Measurements from ENCODE around the gene FOXA2.

The FOXA2 gene

DNA sequence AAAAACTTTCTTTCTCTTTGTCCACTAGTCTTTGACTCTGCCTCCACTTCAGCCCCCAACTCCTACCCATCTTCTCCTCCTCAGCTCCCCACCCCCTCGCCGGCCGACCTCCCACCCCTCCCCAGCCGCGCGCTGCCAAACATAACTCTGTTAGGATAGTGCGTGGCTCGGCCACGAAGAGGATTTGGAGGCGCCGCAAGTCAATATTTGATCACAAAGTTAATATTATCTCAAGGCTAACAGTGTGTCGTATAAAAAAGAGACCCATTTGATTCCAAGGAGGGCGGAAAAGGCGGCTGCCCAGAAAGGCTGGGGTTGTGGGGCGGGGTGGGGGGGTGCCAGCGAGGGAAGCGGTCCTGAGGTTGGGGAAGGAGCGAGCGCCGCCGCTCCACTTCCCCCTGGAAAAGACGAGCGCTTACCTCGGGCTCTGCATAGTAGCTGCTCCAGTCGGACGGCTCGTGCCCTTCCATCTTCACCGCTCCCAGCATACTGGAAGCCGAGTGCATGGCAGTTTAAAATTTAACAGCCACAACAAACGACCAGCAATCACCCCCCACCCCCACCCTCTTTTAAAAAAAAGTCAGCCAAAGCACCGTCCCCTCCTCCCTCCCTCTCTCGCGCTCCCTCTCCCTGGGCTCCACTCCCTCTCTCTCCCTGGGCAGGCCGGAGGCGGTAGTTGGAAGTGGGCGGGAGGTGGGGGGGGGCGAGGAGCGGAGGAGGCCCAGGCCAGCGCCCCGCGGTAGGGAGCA lies 425 bp downstream of the FOXA2 start:
- no peak for DNase-seq (ENCODE audit: low read depth in 2 of 2)

DNA sequence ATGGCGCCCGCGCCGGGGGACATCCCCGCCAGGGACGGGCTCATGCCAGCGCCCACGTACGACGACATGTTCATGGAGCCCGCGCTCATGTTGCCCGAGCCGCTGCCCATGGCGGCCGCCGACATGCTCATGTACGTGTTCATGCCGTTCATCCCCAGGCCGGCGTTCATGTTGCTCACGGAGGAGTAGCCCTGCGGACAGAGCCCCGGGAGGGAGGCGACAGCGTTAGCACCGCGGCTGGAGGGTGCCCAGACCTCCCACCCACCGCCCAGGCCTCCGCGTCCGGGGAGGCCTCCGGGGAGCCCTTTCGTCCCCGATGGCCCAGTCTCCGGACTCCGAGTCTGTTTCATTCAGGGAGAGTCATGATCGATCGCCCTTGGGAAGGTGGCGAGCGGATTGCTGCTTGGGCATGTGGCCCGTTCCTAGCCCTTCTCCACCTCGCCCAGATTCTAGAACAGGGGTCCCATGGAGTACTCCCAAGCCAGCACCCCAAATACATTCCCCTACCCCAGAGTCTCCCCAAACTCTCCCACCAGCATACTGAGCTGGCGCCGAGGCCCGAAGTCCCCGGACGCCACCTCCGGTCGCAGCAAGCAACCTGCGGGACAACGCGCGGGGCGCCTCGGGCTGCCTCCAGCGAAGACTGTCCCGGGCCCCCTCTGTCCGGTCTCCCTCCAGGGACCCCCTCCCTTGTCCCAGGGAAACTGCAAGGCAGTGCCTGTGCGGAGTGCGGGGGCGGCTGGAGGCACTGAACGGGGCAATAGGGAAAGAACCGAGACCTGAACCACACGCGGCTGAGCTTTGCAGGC lies 1.2 kb downstream of the FOXA2 start:
- DNase-seq (ENCODE audit: low read depth in 2 of 2), result no peak

DNA sequence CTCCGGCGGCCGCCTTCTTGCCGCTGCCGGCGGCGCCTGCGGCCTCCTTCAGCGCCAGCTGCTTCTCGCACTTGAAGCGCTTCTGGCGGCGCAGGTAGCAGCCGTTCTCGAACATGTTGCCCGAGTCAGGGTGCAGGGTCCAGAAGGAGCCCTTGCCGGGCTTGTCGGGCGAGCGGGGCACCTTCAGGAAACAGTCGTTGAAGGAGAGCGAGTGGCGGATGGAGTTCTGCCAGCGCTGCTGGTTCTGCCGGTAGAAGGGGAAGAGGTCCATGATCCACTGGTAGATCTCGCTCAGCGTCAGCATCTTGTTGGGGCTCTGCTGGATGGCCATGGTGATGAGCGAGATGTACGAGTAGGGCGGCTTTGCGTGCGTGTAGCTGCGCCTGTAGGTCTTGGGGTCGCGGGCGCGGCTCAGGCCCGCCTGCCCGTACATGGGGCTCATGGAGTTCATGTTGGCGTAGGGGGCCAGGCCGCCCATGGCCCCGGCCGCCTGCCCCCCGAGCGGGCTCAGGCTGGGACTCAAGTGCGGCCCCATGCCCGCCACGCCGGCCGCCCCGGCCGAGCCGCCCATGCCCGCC lies 1.9 kb downstream of the FOXA2 start:
- no peak for DNase-seq (ENCODE audit: low read depth in 2 of 2)

DNA sequence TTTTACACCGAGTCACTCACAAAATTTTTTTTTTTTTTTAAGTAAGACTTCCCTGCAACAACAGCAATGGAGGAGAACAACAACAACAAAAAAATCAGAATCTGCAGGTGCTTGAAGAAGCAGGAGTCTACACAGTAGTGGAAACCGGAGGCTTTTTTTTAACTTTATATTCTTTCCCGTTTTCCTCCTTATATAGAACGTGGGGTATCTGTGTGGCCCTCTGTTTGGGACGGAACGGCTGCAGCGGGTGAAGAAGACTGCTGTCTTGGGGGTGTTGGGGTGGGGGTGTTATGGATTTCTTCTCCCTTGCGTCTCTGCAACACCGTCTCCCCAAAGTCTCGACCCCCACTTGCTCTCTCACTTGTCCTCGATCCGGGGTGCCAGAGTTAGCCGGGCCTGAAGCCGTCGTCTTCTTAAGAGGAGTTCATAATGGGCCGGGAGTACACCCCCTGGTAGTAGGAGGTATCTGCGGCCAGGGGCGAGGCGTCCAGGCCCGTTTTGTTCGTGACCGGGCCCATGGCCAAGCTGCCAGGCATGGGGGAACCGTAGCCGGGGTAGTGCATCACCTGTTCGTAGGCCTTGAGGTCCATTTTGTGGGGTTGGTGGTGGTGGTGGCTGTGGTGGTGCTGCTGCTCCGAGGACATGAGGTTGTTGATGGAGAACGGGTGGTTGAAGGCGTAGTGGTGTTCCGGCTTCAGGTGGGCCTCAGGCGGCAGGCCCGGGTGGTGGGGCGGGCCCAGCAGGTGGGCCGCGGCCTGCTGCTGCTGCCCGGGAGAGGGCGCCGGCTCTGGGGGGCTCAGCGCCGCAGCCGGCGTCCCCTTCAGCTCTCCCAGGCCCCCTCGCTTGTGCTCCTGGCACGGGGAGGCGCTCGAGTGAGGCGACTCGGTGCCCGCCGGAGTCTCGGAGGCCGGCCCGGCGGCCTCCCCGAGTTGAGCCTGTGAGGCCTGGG lies 2.7 kb downstream of the FOXA2 start:
- DNase-seq (ENCODE audit: low read depth in 2 of 2), result no peak

DNA sequence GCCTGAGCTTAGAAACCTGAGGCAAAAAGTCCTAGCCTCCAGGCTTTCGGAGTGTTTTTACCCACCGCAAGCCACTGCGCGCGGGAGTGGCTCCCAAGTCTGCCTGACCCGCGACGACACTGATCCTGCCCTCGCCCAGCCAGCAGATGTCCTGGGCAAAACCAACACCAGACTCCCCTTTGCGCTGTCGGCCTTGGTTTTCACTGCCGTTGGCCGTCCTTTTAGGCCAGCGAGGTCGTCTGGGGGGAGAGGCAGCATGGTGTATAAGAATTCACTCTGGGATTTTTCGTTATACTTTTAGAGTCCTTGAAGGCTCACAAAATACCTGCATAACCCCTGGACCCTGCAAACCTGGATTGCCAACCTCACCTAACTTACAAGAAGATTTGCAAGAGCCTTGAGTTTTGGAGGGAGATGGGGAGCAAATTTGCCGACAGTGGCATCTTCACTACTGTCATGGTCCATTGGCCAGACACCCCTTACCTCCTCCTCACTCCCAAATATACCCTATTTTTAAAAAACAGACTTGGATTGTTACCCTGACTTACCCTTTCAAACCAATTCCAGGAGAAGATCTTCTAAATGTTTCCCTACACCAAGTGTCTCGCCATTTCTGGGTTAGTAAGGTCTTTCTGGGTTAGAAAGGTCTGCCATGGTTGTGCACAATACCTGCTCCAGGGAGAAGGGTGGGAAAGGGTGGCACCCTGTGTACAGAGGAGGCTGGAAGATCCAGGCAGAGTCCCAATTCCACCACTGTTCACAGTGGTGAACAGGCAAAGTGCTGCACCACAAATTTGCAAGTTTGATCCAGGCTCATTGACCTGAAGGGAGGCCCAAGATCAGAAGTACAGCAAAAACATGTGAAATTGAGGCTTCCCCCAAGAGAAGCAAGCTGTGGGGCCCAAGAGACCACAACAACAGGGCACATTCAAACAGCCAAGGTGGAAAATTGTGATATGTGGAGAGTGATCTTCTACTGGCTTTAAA lies 4.4 kb downstream of the FOXA2 start:
- DNase-seq (ENCODE audit: low read depth in 2 of 2), result no peak

DNA sequence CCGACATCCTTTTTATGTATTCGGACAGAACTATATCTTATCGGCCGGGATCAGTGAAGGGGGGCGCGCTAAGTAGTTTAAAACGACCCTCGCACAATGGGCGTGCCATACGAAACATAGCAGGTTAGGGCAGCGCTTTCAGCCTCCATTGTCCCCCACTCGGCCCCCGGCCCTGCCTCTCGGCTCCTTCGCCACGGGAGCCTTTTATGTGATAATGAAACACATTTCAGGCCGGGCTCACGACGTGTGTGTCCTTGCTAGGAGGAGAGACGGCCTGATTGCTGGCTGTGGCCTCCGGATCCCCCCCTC lies 5.3 kb downstream of the FOXA2 start:
- no peak for DNase-seq (ENCODE audit: low read depth in 2 of 2)

DNA sequence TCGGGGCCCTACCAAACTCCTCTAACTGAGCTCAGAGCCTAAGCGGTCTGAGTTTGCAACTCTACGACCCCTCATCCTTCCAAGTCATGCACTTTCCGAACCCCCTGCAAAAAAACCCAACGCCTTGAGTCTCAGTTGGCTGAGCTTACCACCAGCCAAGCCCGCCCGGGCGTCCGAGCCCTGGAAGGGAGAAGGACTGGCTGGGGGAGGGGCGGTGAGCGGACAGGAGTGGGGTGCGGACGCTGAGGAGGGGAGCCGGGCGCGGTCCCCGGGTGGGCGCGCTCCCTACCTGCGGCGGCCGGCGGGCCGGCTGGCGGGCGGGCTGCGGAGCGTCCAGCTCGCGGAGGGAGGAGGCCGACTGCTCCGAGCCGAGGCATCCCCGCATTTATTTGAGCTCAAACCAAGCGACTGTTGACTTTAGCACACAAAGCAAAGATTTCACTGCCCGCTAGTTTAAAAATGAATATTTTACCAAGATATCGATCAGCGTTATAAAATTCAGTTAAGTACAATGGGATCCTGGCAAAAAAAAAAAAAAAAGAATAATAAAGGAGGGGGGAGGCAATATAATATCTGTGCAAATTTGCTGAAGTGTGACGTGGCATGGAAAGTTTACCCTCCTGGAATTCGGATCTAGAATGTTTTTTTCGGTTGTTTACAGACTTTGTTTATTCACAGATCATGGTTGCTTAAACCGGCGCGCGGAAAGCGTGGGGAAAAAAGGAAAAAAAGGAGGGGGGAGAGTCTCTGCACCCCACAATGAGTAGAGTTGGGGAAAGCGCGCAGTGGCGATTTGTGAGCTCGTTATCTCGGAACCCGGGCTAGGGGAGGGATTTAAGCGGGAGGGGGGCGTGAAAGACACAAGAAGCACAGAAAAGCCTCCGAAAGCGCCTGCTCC lies 5.9 kb downstream of the FOXA2 start:
- DNase-seq (ENCODE audit: low read depth in 2 of 2), result no peak

DNA sequence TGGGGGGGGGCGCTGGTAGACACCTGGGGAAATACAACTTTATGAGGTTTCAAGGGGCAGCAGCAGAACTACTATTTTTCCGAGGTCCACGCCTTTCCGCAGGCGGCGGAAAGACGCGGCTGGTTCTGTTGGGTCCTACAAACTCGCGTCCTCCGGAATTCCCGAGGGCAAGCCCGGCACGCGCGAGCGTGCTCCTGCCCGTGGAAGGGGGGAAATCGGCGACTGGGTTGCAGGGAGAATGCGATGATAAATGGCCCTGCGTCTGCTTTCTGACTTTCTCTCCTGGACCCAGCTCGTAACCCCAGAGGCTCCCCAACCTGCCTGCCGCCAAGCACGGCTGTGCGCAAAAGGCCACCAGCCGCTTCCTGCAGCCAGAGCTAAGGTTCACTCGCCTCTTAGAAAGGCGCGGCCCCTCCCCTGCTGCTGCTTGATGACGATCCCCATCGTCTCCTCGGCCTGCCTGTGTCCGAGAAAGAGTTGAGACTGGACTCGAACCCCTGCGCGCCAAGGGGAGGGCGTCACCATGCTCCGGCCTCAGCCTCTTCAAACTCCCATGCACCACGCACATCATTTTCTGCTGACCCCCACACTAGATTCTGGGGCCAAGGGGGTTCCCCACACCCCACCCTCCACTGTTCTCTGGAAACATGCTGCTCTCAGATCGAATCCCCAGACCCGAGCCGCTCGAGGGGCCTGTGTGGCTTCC lies 6.7 kb downstream of the FOXA2 start:
- DNase-seq (ENCODE audit: low read depth in 2 of 2), result no peak

DNA sequence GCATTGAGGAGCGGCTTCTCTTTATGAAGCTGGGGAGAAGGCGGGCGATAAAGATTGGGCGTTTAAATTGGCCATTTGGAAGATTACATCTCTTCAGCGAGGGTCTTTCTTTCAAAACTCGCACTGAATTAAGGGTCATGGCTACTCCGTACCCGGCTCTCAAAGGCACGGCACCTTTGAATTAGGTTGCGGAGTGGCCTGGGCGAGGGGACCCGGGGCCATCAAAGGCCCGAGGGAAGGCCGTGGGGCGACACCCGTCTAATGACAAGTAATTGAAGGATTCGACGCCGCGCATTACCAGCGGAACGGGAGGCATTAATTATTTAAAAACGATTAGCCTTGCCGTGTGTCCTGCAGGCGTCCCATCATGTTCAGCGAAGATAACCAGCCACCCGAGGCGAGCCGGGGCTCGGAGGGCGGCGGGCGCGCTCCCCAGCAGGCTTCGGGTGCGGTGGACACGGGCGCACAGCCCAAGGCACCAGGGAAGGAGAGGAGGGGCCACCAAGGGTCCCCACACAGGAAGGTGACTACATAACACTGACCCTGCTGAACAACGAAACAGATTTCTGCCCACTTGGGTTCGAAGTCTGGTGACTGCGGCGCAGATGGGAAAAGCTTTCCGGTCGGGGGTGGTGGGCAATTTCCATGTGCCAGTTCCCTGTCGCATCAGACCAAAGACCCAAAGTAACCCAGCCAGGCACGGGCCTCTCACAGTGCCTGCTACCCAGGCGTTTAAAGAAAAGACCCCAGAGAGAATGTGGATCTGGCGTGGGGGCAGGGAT lies 7.4 kb downstream of the FOXA2 start:
- no peak for DNase-seq (ENCODE audit: low read depth in 2 of 2)

DNA sequence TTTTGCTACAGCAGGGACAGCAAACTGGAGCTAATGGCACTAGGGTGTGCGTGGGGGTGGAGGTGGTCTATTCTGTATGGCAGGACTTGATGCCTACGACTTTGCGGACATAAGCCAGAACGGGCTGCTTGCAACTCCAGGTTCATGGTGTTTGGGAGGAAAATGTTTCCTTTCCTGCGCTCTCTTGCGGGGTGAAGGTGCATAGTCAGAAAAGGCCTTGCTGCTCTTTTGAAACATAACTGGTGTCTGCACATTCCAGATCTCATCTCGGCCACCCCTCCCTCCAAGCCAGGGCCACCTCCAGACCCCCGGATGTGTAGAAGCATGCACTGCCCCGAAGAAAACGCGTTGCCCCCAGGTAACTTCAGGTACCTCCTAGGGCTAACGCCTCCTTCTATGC lies 8.1 kb downstream of the FOXA2 start:
- no peak for DNase-seq (ENCODE audit: low read depth in 2 of 2)

DNA sequence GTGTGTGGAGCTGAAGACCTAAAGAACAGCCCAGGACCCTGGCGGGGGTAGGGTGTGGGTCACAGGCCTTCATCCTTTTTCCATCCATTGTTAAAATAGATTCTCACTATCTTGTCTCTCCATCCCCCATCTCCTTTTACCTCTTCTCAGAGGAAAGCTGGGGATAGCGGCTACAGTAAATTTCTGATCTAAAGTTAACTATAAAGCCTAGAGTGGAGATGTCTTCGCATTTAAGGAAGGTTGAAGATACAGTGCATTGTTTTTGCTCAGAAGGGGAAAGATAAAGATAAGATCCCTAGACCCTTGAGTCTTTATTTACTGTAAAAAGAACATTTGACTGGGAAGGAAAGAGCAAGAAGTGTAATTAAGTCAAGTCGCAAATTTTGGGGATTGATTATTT lies 8.6 kb downstream of the FOXA2 start:
- no peak for DNase-seq (ENCODE audit: low read depth in 2 of 2)

DNA sequence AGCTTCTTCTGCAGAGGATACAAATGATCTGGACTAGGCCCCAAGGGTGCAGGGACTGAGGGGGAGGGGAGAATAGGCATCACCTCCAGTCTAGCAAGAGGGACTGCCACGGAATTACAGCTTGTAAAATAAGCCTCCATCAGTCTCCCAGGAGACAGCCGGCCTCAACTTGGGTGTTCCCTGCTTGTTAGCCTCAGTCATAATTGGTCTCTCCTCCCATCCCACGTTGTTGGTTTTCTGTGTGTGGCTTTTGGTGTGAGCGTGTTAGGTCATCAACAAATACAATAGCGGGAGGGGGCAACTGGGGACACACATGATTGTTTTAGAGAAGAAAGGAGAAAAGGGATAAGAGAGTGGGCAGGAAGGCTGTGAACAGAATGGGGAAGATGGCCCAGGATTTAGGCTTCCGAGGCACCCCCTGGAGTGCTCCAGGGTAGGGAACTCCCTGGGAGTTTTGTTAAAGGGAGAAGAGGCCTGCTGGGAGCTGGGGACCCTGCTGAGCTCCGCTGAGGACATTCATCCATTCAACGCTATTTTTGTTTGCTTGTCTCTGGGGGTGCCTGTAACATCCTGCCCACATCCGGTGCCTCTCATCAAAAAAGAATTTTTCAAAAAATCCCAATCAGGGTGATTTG lies 9.2 kb downstream of the FOXA2 start:
- no peak for DNase-seq (ENCODE audit: low read depth in 2 of 2)

DNA sequence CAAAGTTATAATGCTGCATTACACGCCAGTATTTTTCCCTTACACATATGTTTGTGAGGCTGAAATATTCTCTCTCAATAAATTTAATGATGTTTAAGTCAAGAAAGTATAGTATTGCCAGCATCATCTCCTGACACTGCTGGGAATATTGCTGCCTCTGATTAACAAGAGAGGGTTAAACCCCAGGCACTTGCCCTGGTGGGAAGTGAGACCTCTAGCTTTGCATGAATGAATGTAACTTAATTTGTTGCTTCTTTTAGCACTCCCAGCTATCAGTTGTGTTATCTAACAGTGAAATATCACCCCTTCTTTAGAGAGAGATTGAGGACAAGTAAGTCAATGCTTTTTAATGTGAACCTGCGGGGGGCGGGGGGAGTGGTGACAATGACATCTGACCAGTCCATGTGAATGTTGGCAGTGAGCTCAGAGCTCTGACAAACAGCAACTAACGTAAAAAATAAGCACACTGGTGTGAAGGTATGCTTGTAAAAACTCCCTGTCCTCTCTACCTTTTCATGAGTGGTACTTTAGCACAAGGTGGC lies 9.8 kb downstream of the FOXA2 start:
- no peak for DNase-seq (ENCODE audit: low read depth in 2 of 2)

DNA sequence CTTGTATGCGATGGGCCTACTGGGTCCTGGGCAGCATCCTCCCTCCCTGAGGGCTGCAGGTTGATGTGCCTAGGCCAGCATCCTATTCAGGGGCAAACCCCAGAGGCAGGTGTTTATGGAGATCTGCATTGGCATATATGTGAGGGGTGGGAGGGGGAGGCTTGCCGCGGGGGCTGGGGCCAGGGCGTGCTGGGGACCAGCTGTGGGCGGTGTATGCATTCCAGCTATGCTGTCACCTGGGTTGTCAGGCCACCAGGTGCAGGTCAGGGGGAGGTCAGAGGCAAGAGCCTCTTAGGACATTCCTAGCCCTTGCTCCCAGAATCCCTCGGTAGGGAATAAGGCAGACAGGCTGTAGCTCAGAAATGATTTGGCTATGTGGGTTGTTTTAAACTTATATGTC lies 11.9 kb downstream of the FOXA2 start:
- no peak for DNase-seq (ENCODE audit: low read depth in 2 of 2)

DNA sequence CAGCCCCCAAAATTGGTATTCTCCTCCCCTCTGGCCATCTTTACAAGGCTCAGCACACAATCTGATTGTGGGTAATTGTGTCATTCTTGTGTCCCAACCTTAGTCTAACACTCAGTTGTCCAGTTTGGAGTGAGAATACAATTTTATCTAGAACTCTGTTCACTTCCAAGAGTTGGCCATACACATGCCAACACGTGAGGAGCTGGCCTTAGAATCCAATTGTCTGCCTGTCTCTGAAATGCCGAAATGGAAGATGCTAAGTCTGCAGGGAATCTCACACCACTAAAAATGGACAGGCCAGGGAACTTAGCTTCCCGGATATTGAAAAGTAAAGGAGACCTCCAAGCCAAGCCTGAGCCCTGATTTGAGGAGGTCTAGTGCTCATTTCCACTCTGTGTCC lies 12.3 kb downstream of the FOXA2 start:
- no peak for DNase-seq (ENCODE audit: low read depth in 2 of 2)

DNA sequence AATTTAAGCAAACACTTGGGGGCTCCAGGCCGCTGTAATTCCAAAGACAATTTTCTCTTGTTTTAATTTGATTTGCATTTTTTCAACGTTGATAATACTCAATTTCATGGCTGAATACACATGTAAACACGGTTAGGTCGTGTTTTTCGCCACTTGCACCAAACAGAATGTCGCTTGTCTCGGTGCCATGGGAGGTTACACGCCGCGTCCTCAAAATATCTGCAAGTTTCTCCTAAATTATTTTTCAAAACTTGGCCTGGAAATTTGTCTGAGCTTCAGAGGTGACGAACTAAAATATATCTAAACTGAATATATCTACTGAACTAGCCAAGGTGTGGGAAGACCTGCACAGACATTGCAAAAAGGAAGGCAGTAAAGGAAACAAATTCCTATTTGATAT lies 15.0 kb downstream of the FOXA2 start:
- no peak for DNase-seq (ENCODE audit: low read depth in 2 of 2)

DNA sequence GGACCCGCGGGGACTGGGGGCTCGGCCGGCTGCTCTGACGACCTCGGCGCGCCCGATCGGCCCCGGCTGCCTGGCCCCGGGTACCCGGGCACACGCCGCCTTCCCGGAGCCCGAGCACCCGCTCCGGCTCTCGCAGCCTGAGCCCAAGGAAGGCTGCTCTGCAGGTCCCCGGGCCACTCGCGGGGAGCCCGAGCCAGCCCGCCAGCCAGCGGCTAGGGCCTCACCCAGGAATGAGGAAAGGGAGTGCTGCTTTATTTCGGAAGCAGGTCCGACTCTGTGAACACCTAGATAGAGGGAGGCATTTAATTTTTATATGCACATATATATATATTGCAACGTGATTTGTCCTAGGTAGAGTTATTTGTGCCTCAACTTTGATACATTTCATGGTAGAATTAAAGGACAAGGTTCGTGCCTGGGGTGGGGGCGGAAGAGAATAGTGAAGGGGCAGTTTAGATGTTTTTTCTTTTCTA lies 15.5 kb downstream of the FOXA2 start:
- no peak for DNase-seq (ENCODE audit: low read depth in 2 of 2)

Data from stimulated activated CD8-positive, alpha-beta memory T cell treated with anti-CD3 and anti-CD28 coated beads, Interleukin-2, amount 100 ng/mL, for 1 hour (primary cell).